Neural crest cell (in vitro differentiated cells): ENCODE measurements around the gene TCF15. TPM values are rescaled to one million over a fixed set of nuclear protein-coding genes. Genes with fewer than 3 reads are reported as not detected.
"Not testable (repeated sequence)": the region's sequence is repeated elsewhere in the genome, so short reads cannot be mapped to it uniquely, and the experiment has no call there.

Experiments
- DNase-seq: peaks from one replicate; pipeline ENCODE4 v3.0.0; 2021; ENCODE audit warnings: low read depth, mixed read lengths, low spot score
- H3K27ac Mint-ChIP-seq: one replicate; pipeline ENCODE4 v1.8.0; 2021; ENCODE audit warnings: mild to moderate bottlenecking, mixed read lengths; ENCODE audit not compliant: unreplicated experiment
- H3K27me3 Mint-ChIP-seq: 2 replicates; pipeline ENCODE4 v1.8.0; 2021; ENCODE audit warnings: low read depth, mild to moderate bottlenecking, mixed read lengths
- H3K36me3 Mint-ChIP-seq: 2 replicates; pipeline ENCODE4 v1.8.0; 2021; ENCODE audit warnings: low read depth, mild to moderate bottlenecking, mixed read lengths
- H3K4me1 Mint-ChIP-seq: 2 replicates; pipeline ENCODE4 v1.8.0; 2021; ENCODE audit warnings: mixed read lengths
- H3K4me3 Mint-ChIP-seq: one replicate; pipeline ENCODE4 v1.8.0; 2021; ENCODE audit warnings: mild to moderate bottlenecking, mixed read lengths
- H3K9me3 Mint-ChIP-seq: 2 replicates; pipeline ENCODE4 v1.8.0; 2021; ENCODE audit warnings: mixed read lengths
- CTCF ChIP-seq: fragments of 200-600 bp; sonication (generic); conservative IDR thresholded peaks from 2 replicates; pipeline ENCODE4 v1.5.0; 2021; ENCODE audit warnings: antibody characterized with exemption, mild to moderate bottlenecking
- total RNA-seq: library from RNA; stranded (reverse); gene quantifications from 2 replicates; pipeline ENCODE4 v1.2.1, GENCODE V29; 2021

Gene TCF15
- total RNA-seq, 1 donor from 2014 or later: 0.61 TPM

DNA sequence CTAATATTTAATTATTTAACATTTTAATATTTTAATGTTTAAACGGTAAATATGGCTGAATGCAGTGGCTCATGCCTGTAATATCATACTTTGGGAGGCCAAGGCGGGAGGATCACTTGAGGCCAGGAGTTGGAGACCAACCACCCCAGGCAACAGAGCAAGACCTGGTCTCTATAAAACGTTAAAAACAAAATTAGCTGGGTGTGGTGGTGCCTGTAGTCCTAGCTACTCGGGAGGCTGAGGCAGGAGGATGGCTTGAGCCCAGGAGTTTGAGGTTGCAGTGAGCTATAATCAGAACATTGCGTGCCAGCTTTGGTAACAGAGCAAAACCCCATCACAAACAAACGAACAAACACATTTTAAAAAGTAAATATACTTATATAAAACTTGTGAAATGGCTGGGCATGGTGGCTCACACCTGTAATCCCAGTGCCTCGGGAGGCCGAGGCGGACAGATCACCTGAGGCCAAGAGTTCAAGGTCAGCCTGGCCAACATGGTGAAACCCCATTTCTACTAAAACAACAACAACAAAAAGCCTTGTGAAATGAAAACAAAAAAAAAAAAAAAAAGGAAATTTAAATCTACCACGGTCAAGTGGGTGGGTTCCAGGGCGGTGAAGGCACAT, 34.7 kb upstream of the TCF15 start:
- peaks cover 16% of the 10 kb centered on the region for H3K27me3 Mint-ChIP-seq
- H3K27ac Mint-ChIP-seq: no peak overlapping the region
- no peaks in the 10 kb centered on the region for H3K9me3 Mint-ChIP-seq
- DNase-seq: no peak
- no peak for TF ChIP-seq CTCF
- H3K36me3 Mint-ChIP-seq: peaks cover under 1% of the 10 kb centered on the region
- H3K4me3 Mint-ChIP-seq: no peak overlapping the region
- peaks cover 21% of the 10 kb centered on the region for H3K4me1 Mint-ChIP-seq

DNA sequence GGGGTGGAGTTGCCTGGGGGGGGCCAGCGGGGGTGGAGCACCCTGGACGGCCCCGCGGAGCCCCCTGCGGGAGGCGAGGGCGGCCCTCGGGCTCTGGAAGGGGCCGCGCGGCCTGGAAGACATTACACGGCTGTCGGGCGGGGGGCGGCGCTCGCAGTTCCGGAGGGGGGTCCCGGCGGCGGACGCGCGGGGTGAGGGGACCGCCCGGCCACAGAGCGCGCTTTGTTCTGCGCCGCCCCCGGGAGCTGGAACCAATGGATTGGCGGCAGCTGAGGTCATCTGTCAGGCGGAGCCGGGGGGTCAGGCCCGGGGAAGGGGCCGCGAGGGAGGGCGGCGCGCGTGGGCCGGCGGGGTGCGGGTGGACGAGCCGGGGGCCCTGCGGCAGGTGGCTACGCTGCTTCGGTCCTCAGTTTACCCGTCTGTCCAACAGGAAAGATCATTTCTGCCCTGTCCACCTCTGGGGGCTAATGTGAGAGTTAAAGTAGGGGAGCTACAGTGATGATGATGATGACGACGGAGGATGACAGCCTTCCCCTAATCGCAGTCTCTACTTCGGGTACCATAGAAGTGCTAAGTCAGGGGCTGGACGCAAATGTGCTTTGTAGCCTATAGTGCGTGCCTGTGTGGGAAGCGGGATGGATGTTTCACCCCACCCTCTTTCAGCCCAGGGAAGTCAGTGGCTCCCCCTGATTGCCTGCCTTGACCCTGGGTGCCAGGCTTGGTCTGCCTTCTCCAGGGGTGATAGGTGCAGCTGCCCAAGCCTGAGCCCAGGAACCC, 32.5 kb upstream of the TCF15 start:
- Mint-ChIP-seq H3K27me3 (peaks cover 20% of the 10 kb centered on the region), H3K4me1 (peaks cover 21% of the 10 kb centered on the region), H3K27ac (no peak overlapping the region), H3K36me3 (no peaks in the 10 kb centered on the region), H3K4me3 (peak overlapping the region; percentile 72), H3K9me3 (no peaks in the 10 kb centered on the region)
- TF ChIP-seq CTCF: no peak
- DNase-seq: no peak

DNA sequence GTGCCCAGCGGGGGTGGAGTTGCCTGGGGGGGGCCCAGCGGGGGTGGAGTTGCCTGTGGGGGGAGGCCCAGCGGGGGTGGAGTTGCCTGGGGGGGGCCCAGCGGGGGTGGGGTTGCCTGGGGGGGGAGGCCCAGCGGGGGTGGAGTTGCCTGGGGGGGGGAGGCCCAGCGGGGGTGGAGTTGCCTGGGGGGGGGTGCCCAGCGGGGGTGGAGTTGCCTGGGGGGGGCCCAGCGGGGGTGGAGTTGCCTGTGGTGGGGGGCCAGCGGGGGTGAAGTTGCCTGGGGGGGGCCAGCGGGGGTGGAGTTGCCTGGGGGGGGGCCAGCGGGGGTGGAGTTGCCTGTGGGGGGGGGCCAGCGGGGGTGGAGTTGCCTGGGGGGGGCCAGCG, 31.9 kb upstream of the TCF15 start:
- not testable (repeated sequence) for H3K9me3 Mint-ChIP-seq, H3K27ac Mint-ChIP-seq, DNase-seq, H3K4me3 Mint-ChIP-seq, H3K36me3 Mint-ChIP-seq
- H3K27me3 Mint-ChIP-seq: peaks cover 23% of the 10 kb centered on the region
- peaks cover 21% of the 10 kb centered on the region for H3K4me1 Mint-ChIP-seq

DNA sequence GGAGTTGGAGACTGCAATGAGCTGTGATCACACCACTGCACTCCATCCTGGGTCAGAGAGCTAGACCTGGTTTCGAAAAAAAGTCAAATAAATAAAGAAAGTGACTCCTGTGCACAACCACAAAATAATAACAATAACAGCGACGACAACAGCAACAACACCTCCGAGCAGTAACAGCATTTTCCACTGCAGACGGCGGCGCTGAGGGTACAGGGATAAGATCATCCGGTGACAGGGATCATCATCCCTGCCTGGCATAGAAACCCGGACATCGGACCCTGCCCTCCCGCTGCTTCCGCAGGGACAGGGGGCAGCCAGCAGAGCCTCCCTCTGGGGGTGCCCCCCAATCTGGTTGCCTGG, 31.4 kb upstream of the TCF15 start:
- Mint-ChIP-seq H3K4me1 (peaks cover 21% of the 10 kb centered on the region), H3K4me3 (peak overlapping the region; percentile 59), H3K9me3 (no peaks in the 10 kb centered on the region), H3K27ac (no peak overlapping the region), H3K36me3 (no peaks in the 10 kb centered on the region), H3K27me3 (peaks cover 23% of the 10 kb centered on the region)
- no peak for TF ChIP-seq CTCF
- no peak for DNase-seq

DNA sequence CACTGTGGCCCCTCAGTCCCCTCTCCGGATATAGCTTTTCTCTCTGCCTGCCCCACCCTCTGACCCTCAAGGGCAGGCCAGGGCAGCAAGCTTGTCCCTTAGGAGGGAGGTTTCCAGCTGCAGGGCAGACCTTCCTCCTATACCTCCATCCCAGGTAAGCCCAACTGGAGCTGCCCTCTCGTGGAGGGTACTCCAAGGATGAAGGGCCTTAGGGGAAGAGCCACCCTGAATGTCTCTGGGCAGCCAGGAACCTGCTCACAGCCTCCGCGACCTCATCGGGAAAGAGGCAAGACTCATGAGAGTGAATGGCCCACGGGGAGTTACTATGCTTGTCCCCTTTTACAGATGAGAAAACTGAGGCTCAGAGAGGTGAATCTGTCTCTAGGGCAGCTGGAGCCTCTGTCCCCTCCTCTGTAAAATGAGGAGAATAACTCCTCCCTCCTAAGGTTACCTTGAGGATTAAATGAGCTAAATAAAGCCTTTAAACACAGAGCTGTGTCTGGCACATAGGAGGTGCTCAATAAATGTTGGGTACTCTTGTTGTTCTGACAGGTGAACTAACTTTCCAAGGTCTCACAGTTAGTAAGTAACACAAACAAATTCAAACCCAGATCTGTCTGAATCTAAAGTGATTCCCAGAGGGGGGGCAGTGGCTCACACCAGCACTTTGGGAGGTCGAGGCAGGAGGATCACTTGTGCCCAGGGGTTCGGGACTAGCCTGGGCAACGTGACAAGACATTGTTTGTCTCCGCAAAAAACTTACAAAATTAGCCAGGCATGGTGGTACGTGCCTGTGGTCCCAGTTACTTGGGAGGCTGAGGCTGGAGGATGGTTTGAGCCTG, 30.8 kb upstream of the TCF15 start:
- Mint-ChIP-seq H3K4me1 (peaks cover 18% of the 10 kb centered on the region), H3K4me3 (peak overlapping the region; percentile 59), H3K36me3 (no peaks in the 10 kb centered on the region), H3K27me3 (peaks cover 23% of the 10 kb centered on the region), H3K27ac (no peak overlapping the region), H3K9me3 (no peaks in the 10 kb centered on the region)
- no peak for TF ChIP-seq CTCF
- DNase-seq: no peak
